HG03025 (cell line): ENCODE data around the gene MFNG.
"Not testable (repeated sequence)": the region's sequence is repeated elsewhere in the genome, so short reads cannot be mapped to it uniquely, and the experiment has no call there.

Experiments used
- ATAC-seq: cut with Tn5 transposase; IDR thresholded peaks from one replicate; pipeline ENCODE4 v1.9.1; 2021; ENCODE audit warnings: mild to moderate bottlenecking, moderate library complexity; ENCODE audit not compliant: unreplicated experiment, low FRiP score

MFNG gene, protein sequence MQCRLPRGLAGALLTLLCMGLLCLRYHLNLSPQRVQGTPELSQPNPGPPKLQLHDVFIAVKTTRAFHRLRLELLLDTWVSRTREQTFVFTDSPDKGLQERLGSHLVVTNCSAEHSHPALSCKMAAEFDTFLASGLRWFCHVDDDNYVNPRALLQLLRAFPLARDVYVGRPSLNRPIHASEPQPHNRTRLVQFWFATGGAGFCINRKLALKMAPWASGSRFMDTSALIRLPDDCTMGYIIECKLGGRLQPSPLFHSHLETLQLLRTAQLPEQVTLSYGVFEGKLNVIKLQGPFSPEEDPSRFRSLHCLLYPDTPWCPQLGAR

DNA sequence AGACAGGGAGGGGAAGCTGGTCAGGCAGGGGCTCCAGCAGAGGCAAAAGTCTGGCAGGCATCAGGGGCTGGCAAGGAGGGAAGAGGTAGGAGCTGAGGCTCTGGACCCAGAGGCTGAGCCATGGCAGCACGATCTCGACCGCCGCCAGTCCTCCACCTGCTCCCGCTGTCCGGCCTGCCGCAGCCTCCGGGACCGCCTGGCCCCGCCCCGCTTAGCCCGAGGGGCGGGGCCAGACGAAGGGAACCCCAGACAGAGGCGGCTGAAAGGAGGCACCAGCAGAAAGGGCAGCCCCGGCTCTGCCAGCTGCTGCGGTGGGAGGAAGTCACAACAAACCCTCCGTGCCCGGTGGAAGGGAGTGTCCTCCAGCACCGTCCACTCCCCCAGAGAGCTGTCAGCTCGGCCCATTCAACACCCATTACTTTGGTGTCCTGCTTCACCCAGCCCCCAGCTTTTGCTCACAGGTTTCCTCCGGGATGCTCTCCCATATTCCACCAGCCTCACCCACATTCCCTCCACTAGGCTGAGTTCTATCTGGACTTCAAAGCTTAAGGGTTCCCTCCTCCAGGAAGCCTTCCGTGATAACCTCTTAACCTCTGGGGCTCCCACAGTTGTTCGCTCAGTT lies at the start of gene MFNG:
MFNG (minus strand) TSS at position 161 of the 622 bp plus-strand sequence. CDS start 207 bp downstream, outside the sequence.
- ATAC-seq, result no peak

DNA sequence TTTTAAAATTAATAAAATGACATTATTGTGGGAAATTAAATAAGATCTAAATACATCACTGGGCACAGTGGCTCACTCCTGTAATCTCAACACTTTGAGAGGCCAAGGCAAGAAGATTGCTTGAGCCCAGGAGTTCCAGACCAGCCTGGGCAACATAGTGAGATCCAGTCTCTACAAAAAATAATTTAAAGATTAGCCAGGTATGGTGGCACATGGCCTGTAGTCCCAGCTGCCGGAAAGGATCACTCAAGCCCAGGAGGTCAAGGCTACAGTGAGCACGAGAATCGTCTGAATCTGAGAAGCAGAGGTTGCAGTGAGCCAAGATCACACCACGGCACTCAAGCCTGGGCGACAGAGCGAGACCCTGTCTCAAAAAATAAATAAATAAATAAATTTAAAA lies 49.0 kb upstream of the MFNG start:
- no peak for ATAC-seq

DNA sequence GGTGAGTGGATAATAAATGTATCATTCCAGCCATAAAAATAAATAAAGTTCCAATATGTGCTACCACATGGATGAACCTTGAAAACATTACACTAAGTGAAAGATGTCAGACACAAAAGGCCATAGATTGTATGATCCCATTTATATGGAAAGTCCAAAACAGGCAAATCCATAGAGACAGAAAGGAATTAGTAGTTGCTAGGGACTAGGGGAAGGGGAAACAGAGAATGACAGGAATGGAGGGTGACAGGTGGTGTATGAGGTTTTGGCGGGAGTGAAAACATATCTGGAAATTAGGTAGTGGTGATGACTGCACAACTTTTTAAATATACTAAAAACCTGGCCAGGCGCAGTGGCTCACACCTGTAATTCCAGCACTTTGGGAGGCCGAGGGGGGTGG lies 48.3 kb upstream of the MFNG start:
- ATAC-seq, result no peak

DNA sequence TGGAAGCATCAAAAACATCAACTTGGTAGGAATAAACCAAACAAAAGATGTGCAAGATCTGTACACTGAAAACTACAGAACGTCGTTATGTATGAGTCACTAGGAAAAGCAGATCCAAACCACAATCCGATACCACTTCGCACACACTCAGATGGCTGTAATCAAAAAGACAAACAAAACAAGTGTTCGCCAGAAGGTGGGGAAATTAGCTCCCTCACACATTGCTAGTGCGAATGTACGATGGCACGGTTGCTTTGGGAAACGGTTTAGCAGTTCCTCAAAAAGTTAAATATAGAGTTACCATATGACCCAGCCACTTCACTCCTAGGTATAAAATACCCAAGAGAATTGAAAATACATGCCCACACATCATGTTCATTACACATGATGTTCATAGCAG lies 47.8 kb upstream of the MFNG start:
- no peak for ATAC-seq

DNA sequence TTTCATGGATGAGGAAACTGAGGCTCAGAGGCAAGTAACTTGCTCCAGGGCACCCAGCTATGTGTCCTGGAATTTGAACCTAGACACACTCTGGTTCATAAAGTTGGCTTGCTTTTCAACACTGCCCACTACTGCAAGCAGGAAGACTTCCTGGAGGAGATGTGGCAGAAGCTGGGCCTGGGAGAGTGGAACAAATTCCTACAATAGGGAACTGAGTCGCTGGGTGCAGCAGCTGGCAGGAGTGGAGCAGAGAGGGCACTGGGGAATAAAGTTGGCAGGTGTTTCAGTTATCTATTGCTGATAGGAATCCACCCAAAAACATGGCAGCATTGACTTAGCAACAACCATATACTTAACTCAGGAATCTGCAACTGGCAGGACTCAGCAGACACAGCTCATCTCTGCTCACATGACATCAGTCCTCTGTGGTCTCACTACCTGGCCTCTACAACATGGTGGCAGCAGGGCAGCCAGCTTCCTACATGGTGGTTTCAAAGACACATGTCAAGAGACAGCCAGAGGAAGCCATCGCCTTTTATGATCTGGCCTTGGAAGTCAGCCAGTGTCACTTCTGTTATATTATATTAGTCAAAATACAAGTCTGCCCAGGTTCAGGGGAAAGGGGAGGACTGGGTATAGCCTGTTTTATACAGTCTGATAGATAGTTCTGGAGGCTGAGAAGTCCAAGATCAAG lies 43.6 kb upstream of the MFNG start:
- ATAC-seq, result no peak

DNA sequence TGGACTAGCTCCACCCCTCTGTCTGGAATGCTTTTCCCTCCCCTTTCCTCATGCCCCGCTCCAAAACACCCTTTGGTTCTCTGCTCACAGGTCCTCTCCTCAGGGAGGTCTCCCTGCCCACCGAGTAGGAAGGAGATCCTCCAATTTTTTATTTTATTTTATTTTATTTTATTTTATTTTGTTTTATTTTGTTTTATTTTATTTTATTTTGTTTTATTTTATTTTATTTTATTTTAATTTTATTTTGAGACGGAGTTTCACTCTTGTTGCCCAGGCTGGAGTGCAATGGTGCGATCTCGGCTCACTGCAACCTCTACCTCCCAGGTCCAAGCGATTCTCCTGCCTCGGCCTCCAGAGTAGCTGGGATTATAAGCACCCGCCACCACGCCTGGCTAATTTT lies 41.8 kb upstream of the MFNG start:
- ATAC-seq, result not testable (repeated sequence)

DNA sequence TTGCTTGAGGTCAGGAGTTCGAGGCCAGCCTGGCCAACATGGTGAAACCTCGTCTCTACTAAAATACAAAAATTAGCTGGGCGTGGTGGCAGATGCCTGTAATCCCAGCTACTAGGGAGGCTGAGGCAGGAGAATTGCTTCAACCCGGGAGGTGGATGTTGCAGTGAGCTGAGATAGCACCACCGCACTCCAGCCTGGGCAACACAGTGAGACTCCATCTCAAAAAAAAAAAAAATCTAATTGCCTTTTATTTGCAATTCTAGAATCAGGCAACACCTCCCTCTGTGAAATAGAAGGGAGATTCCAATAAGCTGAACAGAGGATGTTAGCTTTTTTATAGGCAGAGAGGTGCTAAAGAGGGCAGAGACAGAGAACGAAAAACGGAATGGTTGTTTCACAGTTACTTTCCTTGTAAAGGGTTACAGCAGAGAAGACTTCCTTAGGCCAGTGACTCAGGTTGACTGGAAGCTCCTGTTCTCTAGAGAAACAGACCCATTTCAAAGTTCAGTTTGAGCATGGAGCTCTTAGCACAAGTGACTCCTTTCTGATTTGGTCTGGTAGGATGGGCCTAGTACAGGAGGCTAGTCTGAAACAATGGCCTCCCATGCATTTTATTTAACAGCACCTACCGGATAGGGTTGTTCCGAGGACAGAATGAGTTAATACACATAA lies 41.0 kb upstream of the MFNG start:
- ATAC-seq, result not testable (repeated sequence)

DNA sequence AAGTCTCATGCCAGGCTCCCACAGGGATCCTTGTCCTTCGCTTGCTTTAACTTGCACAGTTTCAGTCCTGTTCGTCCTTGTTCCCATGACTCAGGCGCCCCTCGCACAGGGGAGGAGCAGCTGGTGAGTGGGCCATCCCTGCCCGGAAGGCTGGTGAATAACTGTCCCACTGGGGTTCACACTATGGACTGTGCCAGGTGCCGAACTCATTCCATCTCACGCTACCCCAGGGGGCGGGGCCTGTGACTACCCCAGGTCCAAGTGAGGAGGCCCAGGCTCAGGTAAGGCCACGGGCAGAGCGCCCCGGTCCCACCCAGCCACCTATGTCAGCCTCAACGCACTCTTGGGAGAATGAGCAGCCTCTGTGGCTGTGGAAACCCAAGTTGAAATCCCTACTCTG lies 40.2 kb upstream of the MFNG start:
- no peak for ATAC-seq

DNA sequence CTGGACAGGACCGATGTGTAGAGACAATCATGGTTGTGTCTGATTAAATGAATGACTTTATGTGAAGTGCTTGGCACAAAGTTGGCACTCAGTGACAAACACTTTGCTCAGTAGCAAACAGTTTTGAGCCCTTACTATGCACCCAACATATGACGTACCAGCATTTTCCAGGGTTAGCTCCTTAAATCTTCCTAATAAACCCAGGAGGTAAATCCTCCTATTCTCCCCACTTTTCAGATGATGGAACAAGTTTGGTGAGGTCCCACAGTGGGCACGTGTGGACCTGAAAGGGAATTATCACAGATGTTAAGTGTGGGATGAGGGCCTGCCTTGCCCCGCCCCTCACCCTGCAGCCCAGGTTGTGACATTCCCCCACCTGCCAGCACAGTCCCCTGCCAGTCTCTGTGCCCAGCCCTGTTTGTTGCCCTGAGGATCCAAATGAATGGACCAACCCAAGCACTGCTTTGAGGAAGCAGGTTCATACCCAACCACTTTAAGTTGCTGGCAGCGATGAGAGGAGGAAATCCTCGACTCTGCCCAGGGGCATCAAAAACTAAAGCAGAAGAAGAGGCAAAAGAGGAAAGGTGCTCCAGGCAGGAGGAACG lies 39.7 kb upstream of the MFNG start:
- no peak for ATAC-seq

DNA sequence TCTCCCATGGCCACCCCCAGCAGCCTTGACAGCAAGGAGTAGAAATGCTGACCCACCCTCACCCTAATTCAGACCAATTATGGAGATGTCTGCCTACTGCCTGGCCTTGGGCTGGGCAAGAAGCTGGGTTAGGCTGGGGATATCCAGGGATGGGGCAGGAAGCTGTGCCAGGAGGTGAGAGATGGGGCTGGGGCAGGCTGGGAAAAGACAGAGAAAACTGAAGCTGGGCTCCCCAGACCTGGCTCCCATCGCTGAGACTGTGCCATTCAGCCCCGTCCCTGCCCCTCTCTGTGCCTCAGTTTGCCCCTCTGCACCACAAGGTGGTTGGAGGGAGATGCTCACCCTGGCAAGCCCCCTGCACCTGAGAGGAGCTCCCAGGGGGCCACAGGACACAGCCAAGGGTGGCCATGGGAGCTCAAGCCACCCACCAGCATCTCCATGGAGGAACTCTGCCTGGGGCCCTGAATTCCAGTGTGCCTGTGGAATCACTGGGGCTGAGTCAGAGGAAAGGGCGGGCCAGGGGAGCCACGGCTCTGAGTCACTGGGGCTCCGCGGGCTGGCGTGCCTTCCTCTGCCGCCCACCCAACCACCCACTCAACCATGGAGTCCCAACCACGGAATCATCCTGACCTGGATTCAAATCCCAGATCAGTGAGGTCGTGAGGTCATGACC lies 39.0 kb upstream of the MFNG start:
- ATAC-seq, result no peak

DNA sequence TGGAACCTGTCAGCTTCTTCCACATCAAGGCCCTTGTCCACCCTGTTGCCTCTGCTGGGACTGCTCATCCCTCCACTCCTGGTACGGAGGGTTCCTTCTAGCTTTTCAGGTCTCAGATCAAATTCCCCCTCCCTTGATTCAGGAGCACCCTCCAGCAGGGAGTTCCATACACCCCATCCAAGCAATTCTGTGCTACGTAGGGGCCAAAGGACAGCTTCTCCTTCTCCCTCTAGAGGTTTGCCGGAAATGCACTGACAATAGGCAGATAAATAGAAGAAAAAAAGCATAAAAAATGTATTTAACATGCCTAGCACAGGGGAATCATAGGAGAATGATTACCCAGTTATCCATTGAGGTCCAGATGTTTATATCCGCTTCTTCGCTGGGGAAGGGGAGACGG lies 36.3 kb upstream of the MFNG start:
- ATAC-seq, result no peak

DNA sequence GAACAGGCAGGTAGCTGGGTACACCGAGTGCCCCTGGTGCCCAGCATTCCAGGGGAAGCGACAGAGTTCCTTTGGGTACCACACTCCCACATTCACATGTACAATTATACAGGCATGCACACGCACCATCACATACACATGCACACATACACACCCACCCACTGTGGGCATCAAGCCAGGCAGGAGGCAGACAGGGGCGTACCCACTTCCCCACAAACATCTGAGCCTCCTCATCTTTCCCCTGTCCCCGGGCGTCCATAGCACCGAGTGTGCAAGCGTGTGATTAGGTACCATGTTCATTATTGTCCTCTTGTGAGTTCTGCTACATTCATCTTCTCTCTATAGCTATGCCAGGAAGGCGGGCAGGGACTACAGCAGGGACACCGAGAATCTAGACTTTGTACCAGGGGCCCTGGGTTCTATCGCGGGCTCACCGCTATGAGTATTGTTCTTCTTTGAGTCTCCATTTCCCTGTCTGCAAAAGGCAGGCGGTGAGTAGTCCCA lies 35.1 kb upstream of the MFNG start:
- ATAC-seq, result no peak

DNA sequence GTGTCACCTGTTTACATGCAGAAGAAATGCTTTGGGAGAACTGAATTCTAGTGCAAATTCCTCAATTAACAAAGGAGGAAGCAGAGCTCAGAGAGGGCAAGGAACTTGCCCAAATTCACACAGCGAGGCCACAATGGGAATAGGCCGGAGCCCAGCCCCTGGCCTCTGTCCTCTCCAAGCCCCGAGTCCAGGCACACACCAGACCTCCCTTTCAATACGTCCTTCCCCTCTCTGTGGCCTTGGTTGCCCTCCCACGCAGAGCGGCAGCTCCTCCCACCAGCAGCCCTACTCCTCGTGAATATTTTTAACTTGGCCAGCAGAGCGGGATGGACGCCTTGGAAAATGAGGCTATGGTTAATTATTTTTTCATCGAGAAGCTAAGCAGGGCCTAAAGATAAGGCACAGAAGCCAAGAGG lies 34.6 kb upstream of the MFNG start:
- ATAC-seq, result no peak

DNA sequence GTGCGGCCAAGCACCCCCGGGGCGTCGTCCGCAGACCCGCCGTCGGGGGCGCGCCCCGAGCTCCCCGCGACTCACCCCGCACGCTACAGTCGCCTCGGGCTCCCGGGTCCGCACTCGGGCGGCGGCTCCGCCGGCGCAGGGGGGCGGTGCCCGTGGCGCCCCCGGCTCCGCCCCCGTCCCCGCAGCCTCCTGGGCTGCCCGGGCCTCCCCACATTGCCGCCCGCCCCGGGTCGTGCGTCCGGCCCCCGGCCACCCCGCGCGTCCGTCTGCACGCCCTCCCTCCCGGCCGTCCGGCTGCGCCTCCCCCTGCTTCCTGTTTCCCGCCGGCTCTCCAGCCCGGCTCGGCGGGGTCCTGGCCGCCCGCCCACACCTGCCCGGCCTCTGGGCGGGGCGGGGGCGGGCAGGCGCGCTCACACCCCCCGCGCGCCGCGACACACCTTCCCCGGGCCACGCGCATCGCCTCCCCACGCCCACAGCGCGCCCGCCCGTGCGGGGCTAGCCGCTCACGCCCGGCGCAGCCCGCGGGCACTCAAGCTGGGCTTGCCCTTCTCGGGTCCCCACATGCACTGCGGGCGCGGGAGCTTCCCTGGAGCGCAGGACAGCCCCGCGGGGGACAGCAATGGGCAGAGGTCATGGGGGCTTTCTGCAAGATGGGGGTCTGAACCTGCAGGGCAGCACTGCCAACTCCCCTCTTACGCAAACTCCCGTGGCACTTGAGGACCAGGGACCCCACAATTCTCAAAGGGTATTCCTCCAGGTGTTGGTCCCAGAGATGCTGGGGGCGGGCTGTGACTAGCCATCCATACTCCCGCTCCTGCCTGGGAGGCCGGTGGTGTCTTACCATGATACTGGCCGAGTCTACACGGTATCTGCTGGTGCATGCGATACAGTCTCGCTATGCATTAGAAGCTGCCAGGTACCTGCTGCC lies 33.3 kb upstream of the MFNG start, which contains the start of gene CARD10:
CARD10 (minus strand) TSS at position 148 of the 928 bp plus-strand sequence. CDS start 215 bp downstream, outside the sequence.
- no peak for ATAC-seq

DNA sequence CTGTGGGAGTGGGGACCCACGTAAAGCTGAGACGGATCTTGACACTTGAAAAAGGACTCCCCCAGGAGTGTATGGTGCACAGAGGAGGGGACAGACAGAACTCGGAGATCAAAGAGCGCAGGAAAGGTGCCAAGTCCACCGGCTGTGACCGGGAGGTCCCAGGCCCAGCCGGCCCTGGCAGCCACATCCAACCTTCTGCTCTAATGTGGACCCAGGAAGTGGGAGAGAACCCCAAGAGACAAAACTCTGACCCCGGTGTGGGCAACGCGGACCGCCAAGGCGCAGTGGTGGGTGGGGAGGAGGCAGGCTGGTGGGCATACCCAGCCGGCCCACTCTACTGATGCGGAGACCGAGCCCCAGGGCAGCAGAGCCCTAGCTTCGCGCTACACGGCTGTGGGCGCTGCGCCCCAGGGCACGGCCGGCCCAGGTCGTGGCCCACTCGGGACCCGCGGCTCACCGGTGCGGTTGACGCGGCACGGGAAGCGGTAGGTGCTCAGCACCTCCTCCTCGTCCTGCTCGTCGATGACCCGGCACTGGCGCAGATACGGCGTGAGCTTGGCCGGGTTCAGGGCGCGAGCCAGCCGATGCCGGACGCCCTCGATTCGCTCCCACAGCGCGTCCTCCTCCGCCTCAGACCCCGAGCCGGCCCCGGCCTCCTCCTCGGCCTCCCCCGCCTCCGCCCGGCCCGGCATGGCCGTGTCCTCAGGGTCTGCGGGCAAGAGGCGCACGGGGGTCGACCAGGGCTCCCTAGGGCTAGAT lies 32.5 kb upstream of the MFNG start:
- ATAC-seq, result no peak

DNA sequence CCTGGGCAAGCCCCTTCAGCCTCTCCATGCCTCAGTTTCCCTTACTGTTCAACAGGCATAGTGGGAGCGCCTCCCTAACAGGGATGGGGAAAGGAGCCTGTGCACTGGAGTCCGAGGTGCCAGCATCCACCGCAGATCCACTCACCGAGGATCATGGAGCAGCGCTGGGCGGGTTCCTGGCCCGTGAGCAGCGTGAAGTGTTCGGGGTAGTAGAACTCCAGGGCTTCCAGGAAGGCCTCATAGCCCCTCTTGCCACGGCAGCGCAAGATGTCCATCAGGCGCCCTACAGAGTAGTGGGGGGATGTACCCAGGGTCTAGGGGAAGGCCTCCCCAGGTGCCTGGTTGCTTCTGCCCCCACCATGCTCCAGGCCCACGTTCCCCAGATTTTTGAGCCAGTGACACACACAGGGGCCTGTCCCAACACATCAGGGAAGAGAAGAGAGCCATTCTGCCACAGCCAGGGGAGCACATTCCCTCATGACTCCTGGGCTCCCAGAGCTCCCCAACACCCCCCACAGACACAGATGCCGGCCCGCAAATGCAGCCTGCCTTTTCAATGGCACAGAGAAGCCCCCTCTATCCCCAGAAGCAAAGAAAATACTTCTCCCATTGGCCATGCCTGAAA lies 31.8 kb upstream of the MFNG start:
- ATAC-seq, result no peak

DNA sequence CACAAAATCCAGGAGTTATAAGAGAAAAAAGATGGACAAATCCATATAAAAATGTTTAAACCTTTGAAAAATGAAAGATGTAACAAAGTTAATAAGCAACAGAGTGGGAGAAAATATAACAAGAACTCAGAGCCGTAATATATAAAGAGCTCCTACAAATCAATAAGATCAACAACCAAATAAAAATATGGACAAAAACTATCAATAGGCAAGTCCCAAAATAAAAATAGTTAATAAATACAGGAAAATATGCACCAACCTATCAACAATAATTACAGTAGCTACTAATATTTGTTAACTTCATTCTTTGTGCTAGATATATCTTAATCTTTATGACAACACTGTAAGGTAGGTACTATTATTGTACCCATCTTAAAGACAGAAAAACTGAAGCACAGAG lies 30.3 kb upstream of the MFNG start:
- no peak for ATAC-seq

DNA sequence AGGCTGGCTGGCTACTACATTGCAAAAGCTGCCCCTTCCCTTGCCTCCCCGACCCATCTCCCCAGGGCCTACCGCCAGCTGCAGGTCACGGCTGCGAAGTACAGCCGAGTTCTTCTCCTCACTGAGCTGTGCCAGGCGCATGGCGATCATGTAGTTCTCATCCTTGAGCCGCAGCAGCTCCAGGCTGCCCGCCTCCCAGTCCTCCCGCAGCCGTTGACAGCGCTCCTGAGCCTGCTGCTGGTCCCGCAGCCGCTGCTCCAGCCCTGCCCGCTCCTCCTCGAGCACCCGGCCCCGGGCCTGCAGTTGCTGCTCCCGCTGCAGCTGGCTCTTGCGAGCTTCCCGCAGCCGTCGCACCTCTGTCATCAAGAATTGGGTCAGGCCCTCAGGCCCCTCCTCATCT lies 29.7 kb upstream of the MFNG start:
- ATAC-seq, result no peak
